Frontal cortex (tissue), 4 donors: ENCODE results near the gene CBLC. TPM values are rescaled to one million over a fixed set of nuclear protein-coding genes. Genes with fewer than 3 reads are reported as not detected.

Experiments
- DNase-seq, 2 donors: peaks; one replicate each; pipeline ENCODE4 v3.0.0; 2012; ENCODE audit warnings: low spot score in 2 of 2
- FAIRE-seq: peaks from 2 replicates; lab custom pipeline; 2012; peaks lifted over from hg19 to GRCh38; lab: Jason Lieb, UNC
- total RNA-seq: library from RNA; depleted of rRNA; stranded (reverse); fragments of >200 nt; gene quantifications from one replicate; pipeline ENCODE4 v1.2.3, GENCODE V29; 2014
- donor health status: control.
- donor health status: control.
- donor health status: control.

Gene CBLC
- total RNA-seq, 1 donor from 2014 or later, result not detected

DNA sequence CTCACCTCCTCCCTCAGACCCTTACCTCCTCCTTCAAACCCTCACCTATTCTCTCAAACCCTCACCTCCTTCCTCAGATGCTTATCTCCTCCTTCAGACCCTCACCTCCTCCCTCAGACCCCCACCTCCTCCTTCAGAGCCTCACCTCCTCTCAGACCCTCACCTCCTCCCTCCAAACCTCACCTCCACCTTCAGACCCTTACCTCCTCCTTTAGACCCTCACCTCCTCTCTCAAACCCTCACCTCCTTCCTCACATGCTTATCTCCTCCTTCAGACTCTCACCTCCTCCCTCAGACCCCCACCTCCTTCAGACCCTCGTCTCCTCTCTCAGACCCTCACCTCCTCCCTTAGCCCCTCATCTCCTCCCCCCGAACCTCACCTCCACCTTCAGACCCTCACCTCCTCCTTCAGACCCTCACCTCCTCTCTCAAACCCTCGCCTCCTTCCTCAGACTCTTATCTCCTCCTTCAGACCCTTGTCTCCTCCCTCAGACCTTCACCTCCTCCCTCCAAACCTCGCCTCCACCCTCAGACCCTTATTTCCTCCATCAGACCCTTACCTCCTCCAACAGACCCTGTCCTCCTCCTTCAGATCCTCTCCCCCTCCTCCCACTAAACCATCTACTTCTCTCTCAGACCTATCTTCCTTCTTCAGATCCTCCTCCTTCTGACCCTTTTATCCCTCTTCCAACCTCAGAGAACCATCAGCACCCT lies 31.6 kb upstream of the CBLC start:
- FAIRE-seq, result no peak
- no peak for DNase-seq

DNA sequence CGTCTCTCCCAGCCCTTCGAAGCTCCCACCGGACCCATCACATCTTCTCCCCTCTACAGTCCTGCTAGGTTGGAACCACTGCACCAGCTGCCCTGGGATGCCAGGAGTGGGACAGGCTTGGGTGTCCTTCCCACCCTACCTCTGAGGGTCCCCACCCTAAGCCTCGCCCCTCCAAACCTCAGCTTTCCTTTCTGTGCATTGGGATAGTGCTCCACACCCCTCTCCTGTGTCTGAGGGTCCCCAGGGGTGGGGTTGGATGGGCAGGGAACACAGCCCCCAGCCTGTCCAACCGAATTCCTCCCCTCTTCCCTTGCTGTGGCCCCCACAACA lies 31.1 kb upstream of the CBLC start:
- DNase-seq (no peak), FAIRE-seq (no peak)

GRCh38 chr19:44746946-44747738 lies 30.5 kb upstream of the CBLC start:
- FAIRE-seq (no peak), DNase-seq (peak; percentile 64 to 91)

- DNase-seq (no peak), FAIRE-seq (no peak)
These were observed 29.8 kb upstream of the CBLC start for GRCh38 chr19:44747739-44748425.

- DNase-seq (peak; percentile 72 to 77), FAIRE-seq (no peak)
These were observed 29.1 kb upstream of the CBLC start, which contains the start of gene BCL3 for GRCh38 chr19:44748426-44749254. TSS of gene BCL3 (plus strand) at chr19:44748708. CDS start at chr19:44748791, 83 bp downstream.

- DNase-seq, result no peak
- no peak for FAIRE-seq
These were observed 28.4 kb upstream of the CBLC start for GRCh38 chr19:44749292-44749691.

GRCh38 chr19:44749994-44750393 lies 27.7 kb upstream of the CBLC start:
- FAIRE-seq (no peak), DNase-seq (no peak)

DNA sequence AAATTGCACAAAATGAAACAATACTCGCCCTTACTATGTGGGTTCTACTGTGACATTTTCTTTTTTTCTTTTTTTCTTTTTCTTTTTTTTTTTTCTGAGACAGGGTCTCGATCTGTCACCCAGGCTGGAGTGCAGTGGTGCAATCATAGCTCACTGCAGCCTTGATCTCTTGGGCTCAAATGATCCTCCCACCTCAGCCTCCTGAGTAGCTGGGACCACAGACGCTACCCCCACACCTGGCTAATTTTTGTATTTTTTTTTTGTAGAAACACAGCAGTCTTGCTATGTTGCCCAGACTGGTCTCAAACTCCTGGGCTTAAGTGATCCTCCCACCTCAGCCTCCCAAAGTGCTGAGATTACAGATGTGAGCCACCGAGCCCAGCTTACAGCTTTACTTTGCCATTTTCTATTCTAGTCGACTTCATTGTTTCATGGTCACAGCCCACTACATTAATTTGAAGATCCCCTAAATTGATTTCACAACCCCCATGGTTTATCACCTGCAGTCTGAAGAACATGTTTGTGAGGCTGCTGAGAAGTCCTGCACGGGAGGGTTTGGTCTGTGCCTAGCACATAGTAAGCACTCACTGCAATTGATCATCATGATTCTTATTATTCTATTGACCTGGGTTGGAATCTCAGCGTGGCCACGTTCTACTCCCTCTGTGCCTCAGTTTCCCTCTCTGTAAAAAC lies 25.4 kb upstream of the CBLC start:
- FAIRE-seq (no peak), DNase-seq (no peak)

GRCh38 chr19:44752816-44753625 lies 24.7 kb upstream of the CBLC start:
- peak; percentile 63 to 80 for DNase-seq
- no peak for FAIRE-seq

DNA sequence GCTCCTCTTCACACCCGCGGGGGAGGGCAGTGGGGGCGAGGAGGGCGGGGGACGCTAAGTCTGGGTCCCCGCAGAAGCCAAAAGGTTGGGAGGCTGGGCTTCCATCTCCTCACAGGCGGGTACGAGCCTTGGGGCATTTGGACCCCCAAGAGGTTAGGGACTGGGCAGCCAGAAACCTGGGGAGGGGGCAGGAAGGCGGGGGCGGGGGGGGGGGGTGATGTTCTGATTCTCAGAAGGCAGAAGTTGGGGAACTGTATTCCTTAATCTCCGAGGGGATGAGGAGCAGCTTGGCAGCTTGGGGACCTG lies 24.1 kb upstream of the CBLC start:
- FAIRE-seq, result no peak

DNA sequence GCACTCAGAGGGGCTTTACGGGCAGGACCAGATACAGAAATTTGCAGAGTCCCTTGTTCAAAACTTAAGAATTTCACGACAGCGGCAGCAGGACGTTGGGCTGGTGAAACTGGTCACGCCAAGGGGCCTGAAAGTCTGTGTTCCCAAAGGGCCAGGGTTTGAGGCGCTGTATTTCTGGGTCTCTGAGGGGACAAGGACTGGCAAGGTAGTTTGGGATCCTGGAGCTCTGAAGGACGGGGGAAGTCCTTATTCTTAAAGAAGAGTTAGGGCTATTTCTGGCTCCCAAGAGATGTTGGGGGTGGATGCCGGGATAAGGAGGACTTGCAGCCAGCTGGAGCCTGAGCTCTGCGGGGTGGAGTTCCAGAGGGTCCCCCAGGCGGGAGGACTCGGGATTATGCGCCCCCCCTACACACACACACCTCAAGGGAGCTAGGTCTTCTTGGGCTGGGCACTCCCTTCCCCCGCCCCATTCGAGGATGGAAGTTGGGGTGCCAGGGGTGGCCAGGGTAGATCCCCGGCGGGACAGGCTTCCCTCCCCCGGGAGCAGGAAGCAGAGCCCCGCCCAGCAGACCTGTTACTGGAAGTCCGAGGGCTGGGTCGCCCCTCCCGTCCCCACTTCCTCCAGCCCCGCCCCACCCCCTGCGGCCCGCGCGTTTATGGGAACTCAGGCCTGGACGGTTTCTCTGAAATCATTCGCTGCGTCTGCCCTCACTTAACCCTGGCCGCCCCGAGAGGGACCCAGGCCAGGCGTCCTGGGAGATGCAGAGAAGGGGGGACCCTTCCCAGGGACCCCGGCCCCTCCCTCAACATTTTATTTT lies 23.5 kb upstream of the CBLC start:
- no peak for FAIRE-seq

More for the DNA sequence above, 24.1 kb upstream of the CBLC start:
- DNase-seq, result no peak

GRCh38 chr19:44754750-44755080 lies 23.0 kb upstream of the CBLC start:
- DNase-seq, result no peak
- FAIRE-seq, result no peak

More for the DNA sequence above, 23.5 kb upstream of the CBLC start:
- DNase-seq, result peak; percentile 55 to 69

DNA sequence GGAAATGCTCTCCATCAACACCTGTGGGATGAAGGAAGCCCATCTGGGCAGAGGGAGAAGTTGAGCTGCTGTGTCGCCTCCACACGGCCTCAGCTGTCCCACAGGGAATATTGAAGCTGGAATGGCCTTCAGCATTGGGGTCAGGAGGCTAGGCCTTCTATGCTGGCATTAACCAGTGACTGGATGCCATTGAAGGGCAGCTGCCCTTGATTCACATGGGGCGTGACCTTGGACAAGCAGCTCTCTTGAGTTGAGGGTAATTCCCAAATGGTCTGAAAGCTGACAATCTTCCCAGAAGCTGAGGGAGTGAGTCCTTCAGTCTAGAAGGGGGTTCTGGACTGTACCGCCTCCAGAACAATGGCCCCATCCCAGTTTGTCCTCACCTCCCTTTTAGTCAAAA lies 22.5 kb upstream of the CBLC start:
- no peak for FAIRE-seq

DNA sequence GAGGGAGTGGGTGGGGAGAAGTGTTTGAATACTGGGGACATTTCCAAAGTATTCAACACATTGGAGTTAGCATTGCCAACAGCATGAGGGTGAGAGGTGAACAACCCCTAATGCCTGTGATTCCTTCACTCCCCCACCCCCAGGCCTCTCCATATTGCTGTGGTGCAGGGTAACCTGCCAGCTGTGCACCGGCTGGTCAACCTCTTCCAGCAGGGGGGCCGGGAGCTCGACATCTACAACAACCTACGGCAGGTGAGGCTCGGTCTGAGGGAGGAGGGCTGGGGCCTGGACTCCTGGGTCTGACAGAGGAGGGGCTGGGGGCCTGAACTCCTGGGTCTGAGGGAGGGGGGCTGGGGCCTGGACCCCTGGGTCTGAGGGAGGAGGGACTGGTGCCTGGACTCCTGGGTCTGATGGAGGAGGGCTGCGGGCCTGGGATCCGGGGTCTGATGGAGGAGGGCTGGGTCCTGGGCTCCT lies 21.6 kb upstream of the CBLC start:
- FAIRE-seq (no peak), DNase-seq (no peak)

More for the DNA sequence above, 22.5 kb upstream of the CBLC start:
- no peak for DNase-seq

GRCh38 chr19:44757057-44757734 lies 20.5 kb upstream of the CBLC start:
- DNase-seq (peak; percentile 55 to 70), FAIRE-seq (no peak)

DNA sequence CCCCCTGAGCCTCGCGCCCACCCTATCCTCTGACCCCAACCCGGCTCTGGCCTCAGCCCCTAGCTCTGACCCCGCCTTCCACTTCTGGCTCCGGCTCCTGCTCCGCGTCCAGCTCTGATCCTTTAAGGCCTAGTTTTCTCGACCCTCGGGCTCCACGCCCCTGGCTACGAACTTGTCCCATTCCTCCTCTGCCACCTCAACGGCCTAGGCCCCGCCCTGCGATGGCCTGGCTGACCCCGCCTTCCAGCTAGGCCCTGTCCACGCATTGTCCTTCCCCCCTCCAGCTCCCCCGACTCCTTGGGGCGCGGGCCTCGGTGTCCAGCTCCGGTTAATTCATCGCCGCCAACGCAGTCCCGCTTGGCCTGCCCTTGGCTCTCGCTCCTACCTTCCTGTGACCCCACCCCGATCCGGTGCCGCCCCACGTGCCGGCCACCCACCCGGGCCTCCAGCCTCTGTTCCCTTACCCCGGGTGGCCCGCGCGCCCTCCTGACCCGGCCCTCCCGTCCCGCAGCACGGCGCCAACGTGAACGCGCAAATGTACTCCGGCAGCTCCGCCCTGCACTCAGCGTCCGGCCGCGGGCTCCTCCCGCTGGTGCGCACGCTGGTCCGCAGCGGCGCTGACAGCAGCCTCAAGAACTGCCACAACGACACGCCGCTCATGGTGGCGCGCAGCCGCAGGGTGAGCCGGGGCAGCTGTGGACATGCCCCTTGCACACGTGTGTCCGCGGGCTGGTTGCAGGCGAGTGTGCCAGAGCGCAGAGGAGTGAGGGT lies 19.8 kb upstream of the CBLC start:
- no peak for FAIRE-seq
- DNase-seq, result peak; percentile 58 to 75

DNA sequence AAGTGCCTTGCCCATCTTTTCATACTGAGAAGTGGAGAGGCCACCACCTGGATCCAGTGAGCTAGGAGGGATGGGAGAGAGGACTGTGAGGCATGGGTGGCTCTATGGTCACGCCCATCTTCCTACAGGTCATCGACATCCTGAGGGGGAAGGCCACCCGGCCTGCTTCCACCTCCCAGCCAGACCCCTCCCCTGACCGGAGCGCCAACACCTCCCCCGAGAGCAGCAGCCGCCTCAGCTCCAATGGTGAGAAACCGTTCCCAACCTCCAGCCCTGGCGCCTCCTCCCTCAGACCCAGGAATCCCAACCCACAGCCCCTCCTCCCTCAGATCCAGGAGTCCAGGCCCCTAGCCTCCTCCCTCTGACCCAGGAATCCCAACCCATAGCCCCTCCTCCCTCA lies 19.1 kb upstream of the CBLC start:
- FAIRE-seq, result no peak
- no peak for DNase-seq
